Mesendoderm (in vitro differentiated cells): ENCODE measurements around the gene PDE4DIP.
"Not testable (repeated sequence)": the region's sequence is repeated elsewhere in the genome, so short reads cannot be mapped to it uniquely, and the experiment has no call there.

ENCODE experiments used
- DNase-seq: peaks from one replicate; pipeline ENCODE4 v3.0.0; 2013
- H2AK5ac ChIP-seq: 2 replicates; pipeline ENCODE4 v1.6.1; 2013; ENCODE audit warnings: low read length, inconsistent platforms
- H2BK120ac ChIP-seq: 2 replicates; pipeline ENCODE4 v1.6.1; 2013; ENCODE audit warnings: low read depth, mild to moderate bottlenecking, low read length, moderate library complexity, mixed read lengths
- H2BK15ac ChIP-seq: replicated peaks from 2 replicates; pipeline ENCODE4 v1.6.1; 2013; ENCODE audit warnings: low read depth, mild to moderate bottlenecking, moderate library complexity
- H2BK5ac ChIP-seq: 2 replicates; pipeline ENCODE4 v1.6.1; 2013; ENCODE audit warnings: low read length, inconsistent platforms
- H3K18ac ChIP-seq: 2 replicates; pipeline ENCODE4 v1.6.1; 2013; ENCODE audit warnings: mild to moderate bottlenecking, low read length, mixed read lengths
- H3K23ac ChIP-seq: one replicate; pipeline ENCODE4 v1.6.1; 2013; ENCODE audit warnings: low read length
- H3K27ac ChIP-seq: 2 replicates; pipeline ENCODE4 v1.5.1; 2013; ENCODE audit warnings: low read depth, mild to moderate bottlenecking, inconsistent platforms, low read length, moderate library complexity
- H3K27me3 ChIP-seq: 2 replicates; pipeline ENCODE4 v1.6.1; 2013; ENCODE audit warnings: low read length, control low read depth, mild to moderate bottlenecking, inconsistent platforms; ENCODE audit not compliant: insufficient read depth, poor library complexity
- H3K36me3 ChIP-seq: 2 replicates; pipeline ENCODE4 v1.6.1; 2013; ENCODE audit warnings: low read length, inconsistent platforms; ENCODE audit not compliant: control insufficient read depth, insufficient read depth
- H3K4ac ChIP-seq: one replicate; pipeline ENCODE4 v1.6.1; 2013; ENCODE audit warnings: low read depth, mild to moderate bottlenecking, low read length, moderate library complexity
- H3K4me1 ChIP-seq: 2 replicates; pipeline ENCODE4 v1.6.1; 2013; ENCODE audit warnings: low read depth, low read length, inconsistent platforms; ENCODE audit not compliant: control insufficient read depth
- H3K4me2 ChIP-seq: 2 replicates; pipeline ENCODE4 v1.6.1; 2013; ENCODE audit warnings: low read length
- H3K4me3 ChIP-seq: 2 replicates; pipeline ENCODE4 v1.5.1; 2013; ENCODE audit warnings: mild to moderate bottlenecking, low read length
- H3K56ac ChIP-seq: one replicate; pipeline ENCODE4 v1.6.1; 2013; ENCODE audit warnings: low read length
- H3K79me1 ChIP-seq: 2 replicates; pipeline ENCODE4 v1.6.1; 2013; ENCODE audit warnings: low read length, inconsistent platforms
- H3K79me2 ChIP-seq: 2 replicates; pipeline ENCODE4 v1.6.1; 2013; ENCODE audit warnings: mild to moderate bottlenecking, low read length; ENCODE audit not compliant: control insufficient read depth, insufficient read depth
- H3K9ac ChIP-seq: 2 replicates; pipeline ENCODE4 v1.6.1; 2013; ENCODE audit warnings: low read length, inconsistent platforms
- H4K5ac ChIP-seq: one replicate; pipeline ENCODE4 v1.6.1; 2013; ENCODE audit warnings: low read length
- H4K8ac ChIP-seq: one replicate; pipeline ENCODE4 v1.6.1; 2013; ENCODE audit warnings: low read depth, mild to moderate bottlenecking, control low read depth, low read length, moderate library complexity
- WGBS: extraction: QIAGEN DNeasy Blood & Tissue Kit; methylation state at CpG from one replicate; pipeline ENCODE4 v1.1.7; 2013; ENCODE audit warnings: low lambda C conversion rate, missing lambda C conversion rate; ENCODE audit not compliant: insufficient coverage; ENCODE audit errors: extremely low coverage; 5-methylcytosine and 5-hydroxymethylcytosine counted together

PDE4DIP gene

DNA sequence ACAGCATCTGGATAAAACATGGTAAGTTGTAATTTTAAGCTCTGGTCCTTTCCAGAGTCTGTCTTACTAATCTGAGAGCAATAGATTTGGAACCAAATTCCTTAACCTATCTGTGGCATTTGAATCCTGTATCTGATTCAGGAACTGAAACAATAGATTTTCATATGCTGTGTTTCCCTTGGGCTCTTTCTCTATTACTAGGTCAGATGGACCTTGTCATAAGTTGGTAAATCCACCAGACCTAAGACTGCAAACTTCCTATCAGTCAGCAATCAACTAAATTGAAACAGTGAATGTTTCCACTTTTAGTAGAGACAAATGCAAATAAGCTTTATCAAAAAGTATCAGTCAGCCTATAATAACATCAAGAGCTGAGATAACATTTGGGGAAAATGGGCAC, 85.0 kb downstream of the PDE4DIP start:
- not testable (repeated sequence) for H2BK5ac ChIP-seq, H3K79me1 ChIP-seq, H3K36me3 ChIP-seq, H4K5ac ChIP-seq, H3K4me2 ChIP-seq, H3K23ac ChIP-seq, H2AK5ac ChIP-seq, H3K18ac ChIP-seq, H2BK15ac ChIP-seq, H3K27ac ChIP-seq, H3K9ac ChIP-seq, DNase-seq, H3K56ac ChIP-seq, H3K4me1 ChIP-seq, H4K8ac ChIP-seq, H3K27me3 ChIP-seq, H3K79me2 ChIP-seq, H3K4ac ChIP-seq, H3K4me3 ChIP-seq, H2BK120ac ChIP-seq

DNA sequence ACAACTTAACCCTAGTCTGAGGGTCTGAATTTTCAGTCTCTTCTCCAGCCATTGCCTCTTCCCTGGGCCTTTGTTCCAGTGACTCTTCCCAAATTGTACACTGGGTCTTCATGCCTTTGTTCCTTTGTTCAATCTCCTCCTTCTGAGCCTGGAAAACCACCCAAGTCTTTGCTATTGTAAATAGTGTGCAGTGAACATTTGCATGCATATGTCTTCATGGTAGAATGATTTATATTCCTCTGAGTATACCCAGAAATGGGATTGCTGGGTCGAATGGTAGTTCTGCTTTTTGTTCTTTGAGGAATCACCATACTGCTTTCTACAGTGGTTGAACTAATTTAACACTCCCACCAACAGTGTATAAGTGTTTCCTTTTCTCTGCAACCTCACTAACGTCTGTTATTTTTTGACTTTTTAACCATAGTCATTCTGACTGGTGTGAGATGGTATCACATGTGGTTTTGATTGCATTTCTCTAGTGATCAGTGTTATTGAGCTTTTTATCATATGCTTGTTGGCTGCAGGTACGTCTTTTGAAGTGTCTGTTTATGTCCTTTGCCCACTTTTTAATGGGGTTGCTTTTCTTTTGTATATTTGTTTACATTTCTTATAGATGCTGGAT, 91.3 kb downstream of the PDE4DIP start:
- H3K27me3 ChIP-seq, H3K4me1 ChIP-seq, DNase-seq, H2BK15ac ChIP-seq, H3K4me2 ChIP-seq, H3K27ac ChIP-seq, H4K8ac ChIP-seq, H2BK5ac ChIP-seq, H4K5ac ChIP-seq, H3K18ac ChIP-seq, H3K23ac ChIP-seq, H3K4me3 ChIP-seq, H3K56ac ChIP-seq, H2BK120ac ChIP-seq, H3K79me2 ChIP-seq, H3K36me3 ChIP-seq, H3K9ac ChIP-seq, H3K4ac ChIP-seq, H2AK5ac ChIP-seq, H3K79me1 ChIP-seq: not testable (repeated sequence)
- no CpG with 5 or more reads among the region's 3 CpGs for WGBS

DNA sequence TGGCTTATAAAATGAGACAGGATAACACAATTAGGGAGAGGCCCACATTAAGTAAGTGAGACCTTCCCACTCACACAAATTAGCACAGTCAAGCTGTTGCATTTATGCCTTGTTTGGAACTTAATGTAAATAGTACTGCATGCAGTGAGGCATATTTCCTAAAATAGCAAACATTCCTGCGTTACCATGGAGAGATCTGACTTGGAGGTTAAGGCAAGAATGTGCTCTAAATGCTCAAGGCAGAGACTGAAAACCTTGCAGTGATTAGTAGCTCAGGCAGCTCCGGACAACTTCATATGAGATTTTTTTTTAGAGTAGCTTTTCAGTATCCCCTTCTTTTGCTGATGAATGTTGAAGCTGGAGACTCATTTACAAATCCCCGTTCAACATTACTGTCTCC, 98.7 kb downstream of the PDE4DIP start:
- H3K4me2 ChIP-seq: not testable (repeated sequence)

DNA sequence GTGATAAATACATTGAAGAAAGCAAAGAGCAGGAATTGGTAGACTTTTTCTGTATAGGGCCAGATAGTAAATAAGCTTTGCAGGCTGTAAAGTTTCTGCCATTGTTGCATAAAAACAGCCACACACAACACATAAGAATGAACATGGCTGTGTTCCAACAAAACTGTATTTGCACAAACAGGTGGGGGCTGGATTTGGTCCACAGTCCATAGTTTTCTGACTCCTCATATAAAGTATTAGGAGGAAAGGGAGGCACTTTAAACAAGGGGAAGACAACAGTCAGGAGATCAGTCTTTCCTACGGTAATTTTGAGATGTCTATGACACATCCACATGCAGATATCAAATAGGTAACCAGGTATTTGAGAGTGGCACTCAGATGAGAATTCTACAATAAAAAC, 100.9 kb downstream of the PDE4DIP start:
- H3K27ac ChIP-seq, H3K4ac ChIP-seq, H3K18ac ChIP-seq, H2BK15ac ChIP-seq, H3K36me3 ChIP-seq, H2AK5ac ChIP-seq, H2BK5ac ChIP-seq, H3K23ac ChIP-seq, H2BK120ac ChIP-seq, H4K8ac ChIP-seq, H3K79me2 ChIP-seq, H3K27me3 ChIP-seq, H3K9ac ChIP-seq, H3K4me2 ChIP-seq, H3K4me3 ChIP-seq, DNase-seq, H3K79me1 ChIP-seq, H3K56ac ChIP-seq, H4K5ac ChIP-seq, H3K4me1 ChIP-seq: not testable (repeated sequence)
- no CpG with 5 or more reads among the region's 1 CpG for WGBS

More for the DNA sequence above, 98.7 kb downstream of the PDE4DIP start:
- H3K18ac ChIP-seq, H3K23ac ChIP-seq, H4K8ac ChIP-seq, H3K27me3 ChIP-seq, H2AK5ac ChIP-seq, H3K79me1 ChIP-seq, H2BK15ac ChIP-seq, H4K5ac ChIP-seq, H2BK120ac ChIP-seq, H2BK5ac ChIP-seq, H3K36me3 ChIP-seq, H3K4ac ChIP-seq, H3K4me3 ChIP-seq, H3K56ac ChIP-seq, H3K79me2 ChIP-seq, H3K27ac ChIP-seq, DNase-seq, H3K4me1 ChIP-seq, H3K9ac ChIP-seq: not testable (repeated sequence)
- WGBS: no CpG with 5 or more reads among the region's 3 CpGs

DNA sequence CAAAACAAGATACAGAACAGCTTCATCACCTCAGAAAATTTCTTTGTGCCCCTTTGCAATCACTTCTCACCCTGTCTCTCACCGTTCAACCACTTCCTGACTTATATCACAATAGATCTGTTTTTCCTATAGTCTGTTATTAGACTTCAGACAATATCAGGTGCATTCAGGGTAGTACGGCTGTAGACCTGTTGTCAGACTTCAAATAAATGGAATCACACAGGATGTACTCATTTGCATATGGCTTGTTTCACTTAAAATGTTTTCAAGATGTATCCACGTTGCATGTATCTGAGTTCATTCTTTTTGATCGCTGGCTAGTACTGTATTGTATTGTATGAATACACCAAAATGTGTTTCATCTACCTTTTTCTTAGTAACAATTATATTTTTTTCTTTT, 104.5 kb downstream of the PDE4DIP start:
- not testable (repeated sequence) for H3K27me3 ChIP-seq, H3K56ac ChIP-seq, H2AK5ac ChIP-seq, H3K18ac ChIP-seq, H3K27ac ChIP-seq, H2BK5ac ChIP-seq, H4K5ac ChIP-seq, H4K8ac ChIP-seq, H2BK120ac ChIP-seq, H3K9ac ChIP-seq, H3K36me3 ChIP-seq, H3K4me3 ChIP-seq, H3K23ac ChIP-seq, H3K79me2 ChIP-seq, H3K79me1 ChIP-seq, H3K4me2 ChIP-seq, H3K4ac ChIP-seq, H2BK15ac ChIP-seq, DNase-seq, H3K4me1 ChIP-seq
- no CpG with 5 or more reads among the region's 4 CpGs for WGBS
